Astrocyte (in vitro differentiated cells and primary cell): ENCODE data around the gene SELE. TPM values are rescaled to one million over a fixed set of nuclear protein-coding genes. Genes with fewer than 3 reads are reported as not detected.

ENCODE experiments used
- DNase-seq: peaks from one replicate; pipeline ENCODE4 v3.0.0-alpha.2; 2010; ENCODE audit warnings: low read depth
- FAIRE-seq: peaks from 2 replicates; lab custom pipeline; 2011; peaks lifted over from hg19 to GRCh38; lab: Jason Lieb, UNC
- H2AFZ ChIP-seq: 2 replicates; pipeline ENCODE4 v1.6.0; 2012; ENCODE audit warnings: low read depth, low read length, inconsistent platforms
- H3K27ac ChIP-seq: 2 replicates; pipeline ENCODE4 v1.5.1; 2011; ENCODE audit warnings: low read depth, low read length, inconsistent platforms
- H3K27me3 ChIP-seq: 2 replicates; pipeline ENCODE4 v1.6.0; 2011; ENCODE audit warnings: low read length, inconsistent platforms; ENCODE audit not compliant: insufficient read depth
- H3K36me3 ChIP-seq: 2 replicates; pipeline ENCODE4 v1.5.1; 2011; ENCODE audit warnings: low read length, inconsistent platforms; ENCODE audit not compliant: insufficient read depth
- H3K4me1 ChIP-seq: 2 replicates; pipeline ENCODE4 v1.5.1; 2011; ENCODE audit warnings: low read length, inconsistent platforms; ENCODE audit not compliant: insufficient read depth
- H3K4me2 ChIP-seq: 2 replicates; pipeline ENCODE4 v1.6.0; 2012; ENCODE audit warnings: low read length, inconsistent platforms
- H3K4me3 ChIP-seq: 2 replicates; pipeline ENCODE4 v1.5.1; 2011; ENCODE audit warnings: low read depth, mild to moderate bottlenecking, low read length, inconsistent platforms; ENCODE audit not compliant: insufficient read depth
- H3K79me2 ChIP-seq: 2 replicates; pipeline ENCODE4 v1.6.0; 2012; ENCODE audit warnings: mild to moderate bottlenecking, low read length, inconsistent platforms; ENCODE audit not compliant: insufficient read depth
- H3K9ac ChIP-seq: 2 replicates; pipeline ENCODE4 v1.6.0; 2012; ENCODE audit warnings: mild to moderate bottlenecking, low read length, inconsistent platforms
- H3K9me3 ChIP-seq: 2 replicates; pipeline ENCODE4 v1.5.1; 2012; ENCODE audit warnings: low read depth, mild to moderate bottlenecking, low read length, inconsistent platforms; ENCODE audit not compliant: insufficient read depth
- H4K20me1 ChIP-seq: 2 replicates; pipeline ENCODE4 v1.6.0; 2012; ENCODE audit warnings: low read length, inconsistent platforms; ENCODE audit not compliant: insufficient read depth
- H3K27ac Mint-ChIP-seq: one replicate; pipeline ENCODE4 v1.8.0; 2021; ENCODE audit warnings: mild to moderate bottlenecking, mixed read lengths; ENCODE audit not compliant: unreplicated experiment
- H3K27me3 Mint-ChIP-seq: one replicate; pipeline ENCODE4 v1.8.0; 2021; ENCODE audit warnings: low read depth, mixed read lengths; ENCODE audit not compliant: unreplicated experiment
- H3K36me3 Mint-ChIP-seq: one replicate; pipeline ENCODE4 v1.8.0; 2021; ENCODE audit warnings: low read depth, mixed read lengths; ENCODE audit not compliant: unreplicated experiment
- H3K4me1 Mint-ChIP-seq: one replicate; pipeline ENCODE4 v1.8.0; 2021; ENCODE audit warnings: low read depth, mixed read lengths; ENCODE audit not compliant: unreplicated experiment
- H3K4me3 Mint-ChIP-seq: one replicate; pipeline ENCODE4 v1.8.0; 2021; ENCODE audit warnings: mild to moderate bottlenecking, moderate library complexity, mixed read lengths; ENCODE audit not compliant: unreplicated experiment
- H3K9me3 Mint-ChIP-seq: one replicate; pipeline ENCODE4 v1.8.0; 2021; ENCODE audit warnings: mild to moderate bottlenecking, mixed read lengths; ENCODE audit not compliant: unreplicated experiment
- CTCF ChIP-seq: IDR thresholded peaks from 2 replicates; pipeline ENCODE4 v1.5.1; 2011; ENCODE audit warnings: low read depth, mild to moderate bottlenecking, inconsistent platforms, low read length, moderate library complexity; ENCODE audit not compliant: insufficient read depth
- EZH2 ChIP-seq: IDR thresholded peaks from 2 replicates; pipeline ENCODE4 v1.6.1; 2012; ENCODE audit warnings: mild to moderate bottlenecking, low read length, inconsistent platforms; ENCODE audit not compliant: insufficient read depth
- total RNA-seq: library from RNA; stranded (reverse); gene quantifications from 2 replicates; pipeline ENCODE4 v1.2.1, GENCODE V29; 2021

SELE gene
- total RNA-seq, 1 donor from 2014 or later: not detected

- H3K4me3 Mint-ChIP-seq: no peak overlapping the region
- FAIRE-seq: no peak
- H3K36me3 Mint-ChIP-seq: no peaks in the 10 kb centered on the region
- Histone ChIP-seq H3K79me2 (no peaks in the 10 kb centered on the region), H3K27me3 (peaks cover 2% of the 10 kb centered on the region), H3K36me3 (no peaks in the 10 kb centered on the region), H4K20me1 (no peaks in the 10 kb centered on the region), H3K4me3 (no peak overlapping the region), H3K27ac (no peak overlapping the region), H3K4me2 (no peak overlapping the region), H2AFZ (no peak overlapping the region), H3K4me1 (no peaks in the 10 kb centered on the region), H3K9ac (no peak overlapping the region), H3K9me3 (no peaks in the 10 kb centered on the region)
- peaks cover 28% of the 10 kb centered on the region for H3K27me3 Mint-ChIP-seq
- no peaks in the 10 kb centered on the region for H3K4me1 Mint-ChIP-seq
- H3K27ac Mint-ChIP-seq: no peak overlapping the region
- no peak for DNase-seq
- no peaks in the 10 kb centered on the region for H3K9me3 Mint-ChIP-seq
- TF ChIP-seq CTCF: no peak
- no peak for TF ChIP-seq EZH2
Observed at GRCh38 chr1:169694304-169695075, 39.4 kb downstream of the SELE start.

GRCh38 chr1:169692756-169693460 lies 41.0 kb downstream of the SELE start:
- no peaks in the 10 kb centered on the region for H3K4me1 Mint-ChIP-seq
- H3K36me3 Mint-ChIP-seq: no peaks in the 10 kb centered on the region
- H3K9me3 ChIP-seq: no peaks in the 10 kb centered on the region
- H3K9ac ChIP-seq: no peak overlapping the region
- TF ChIP-seq EZH2 (no peak), CTCF (no peak)
- no peak overlapping the region for H3K27ac ChIP-seq
- H3K4me2 ChIP-seq: no peak overlapping the region
- H3K27me3 ChIP-seq: peaks cover 2% of the 10 kb centered on the region
- no peak for DNase-seq
- FAIRE-seq: no peak
- H3K27me3 Mint-ChIP-seq: peaks cover 29% of the 10 kb centered on the region
- no peak overlapping the region for H3K4me3 Mint-ChIP-seq
- H3K4me3 ChIP-seq: no peak overlapping the region
- H3K36me3 ChIP-seq: no peaks in the 10 kb centered on the region
- H3K79me2 ChIP-seq: no peaks in the 10 kb centered on the region
- no peaks in the 10 kb centered on the region for H3K4me1 ChIP-seq
- no peak overlapping the region for H2AFZ ChIP-seq
- no peaks in the 10 kb centered on the region for H4K20me1 ChIP-seq
- no peak overlapping the region for H3K27ac Mint-ChIP-seq
- H3K9me3 Mint-ChIP-seq: no peaks in the 10 kb centered on the region

GRCh38 chr1:169690489-169690888 lies 43.4 kb downstream of the SELE start:
- no peaks in the 10 kb centered on the region for H3K36me3 ChIP-seq
- no peaks in the 10 kb centered on the region for H3K4me1 ChIP-seq
- no peak overlapping the region for H3K4me3 Mint-ChIP-seq
- no peaks in the 10 kb centered on the region for H3K9me3 ChIP-seq
- TF ChIP-seq CTCF: no peak
- H3K4me1 Mint-ChIP-seq: no peaks in the 10 kb centered on the region
- H2AFZ ChIP-seq: no peak overlapping the region
- H3K27ac Mint-ChIP-seq: no peak overlapping the region
- no peak overlapping the region for H3K4me2 ChIP-seq
- no peaks in the 10 kb centered on the region for H3K79me2 ChIP-seq
- DNase-seq (no peak), FAIRE-seq (no peak)
- no peaks in the 10 kb centered on the region for H4K20me1 ChIP-seq
- peaks cover 28% of the 10 kb centered on the region for H3K27me3 Mint-ChIP-seq
- peaks cover 2% of the 10 kb centered on the region for H3K27me3 ChIP-seq
- no peak overlapping the region for H3K4me3 ChIP-seq
- no peaks in the 10 kb centered on the region for H3K36me3 Mint-ChIP-seq
- no peak overlapping the region for H3K9ac ChIP-seq
- H3K9me3 Mint-ChIP-seq: no peaks in the 10 kb centered on the region
- H3K27ac ChIP-seq: no peak overlapping the region
